ENCODE results near the gene CAMK1.

Gene CAMK1

GRCh38 chr3:9730657-9731205 is 39.0 kb downstream of the CAMK1 start:
- Histone ChIP-seq H3K27me3 (no peaks in the 10 kb centered on the region), H3K27ac (peak overlapping the region; percentile 88 to 98), H3K4me1 (peaks cover 11 to 27% (median 22%) of the 10 kb centered on the region in 4 donors), H3K9me3 (no peaks in the 10 kb centered on the region), H3K36me3 (peaks cover 8 to 23% (median 12%) of the 10 kb centered on the region in 3 donors), H3K4me3 (peak overlapping the region; percentile 91 to 100)
- no peak for TF ChIP-seq CTCF (IDR thresholded peaks at IDR 0.05)
- DNase-seq, result no peak
- intact Hi-C loops (cut with DNase I; ENCODE audit: low total_unique reads), result loop anchor here (5.0 kb wide), 1 partner anchor 202 kb away; the partner anchor contains the start of gene CRELD1

- Histone ChIP-seq H3K4me1 (peaks cover 11 to 25% (median 22%) of the 10 kb centered on the region in 4 donors), H3K4me3 (no peak overlapping the region), H3K9me3 (no peaks in the 10 kb centered on the region), H3K27ac (no peak overlapping the region), H3K36me3 (peaks cover 0 to 10% (median 2%) of the 10 kb centered on the region in 3 donors), H3K27me3 (no peaks in the 10 kb centered on the region)
- no peak for TF ChIP-seq CTCF (IDR thresholded peaks at IDR 0.05)
- no peak for DNase-seq
- intact Hi-C loops (cut with DNase I; ENCODE audit: low total_unique reads), result no loop called here
These were observed 40.3 kb downstream of the CAMK1 start for GRCh38 chr3:9729419-9729818.

- Histone ChIP-seq H3K4me1 (peaks cover 7 to 13% (median 10%) of the 10 kb centered on the region in 4 donors), H3K36me3 (peaks cover 0 to 5% (median 0%) of the 10 kb centered on the region in 3 donors), H3K27me3 (no peaks in the 10 kb centered on the region), H3K4me3 (no peak overlapping the region), H3K9me3 (no peaks in the 10 kb centered on the region), H3K27ac (no peak overlapping the region)
- no peak for DNase-seq
- no peak for TF ChIP-seq CTCF (IDR thresholded peaks at IDR 0.05)
- intact Hi-C loops (cut with DNase I; ENCODE audit: low total_unique reads), result no loop called here
These were observed 42.0 kb downstream of the CAMK1 start for GRCh38 chr3:9727743-9728142.

GRCh38 chr3:9727041-9727595 is 42.6 kb downstream of the CAMK1 start:
- Histone ChIP-seq H3K4me3 (no peak overlapping the region), H3K27me3 (no peaks in the 10 kb centered on the region), H3K4me1 (peaks cover 1 to 7% (median 4%) of the 10 kb centered on the region in 4 donors), H3K27ac (no peak overlapping the region), H3K36me3 (peaks cover 0 to 5% (median 0%) of the 10 kb centered on the region in 3 donors), H3K9me3 (no peaks in the 10 kb centered on the region)
- intact Hi-C loops (cut with DNase I; ENCODE audit: low total_unique reads), result no loop called here
- TF ChIP-seq CTCF (IDR thresholded peaks at IDR 0.05), result no peak
- no peak for DNase-seq

- peaks cover 0 to 7% (median 3%) of the 10 kb centered on the region in 4 donors for H3K4me1 ChIP-seq
- no peak overlapping the region for H3K4me3 ChIP-seq
- no peak for TF ChIP-seq CTCF (IDR thresholded peaks at IDR 0.05)
- H3K9me3 ChIP-seq, result no peaks in the 10 kb centered on the region
- intact Hi-C loops (cut with DNase I; ENCODE audit: low total_unique reads), result no loop called here
- H3K27me3 ChIP-seq, result no peaks in the 10 kb centered on the region
- H3K36me3 ChIP-seq, result no peaks in the 10 kb centered on the region
- H3K27ac ChIP-seq, result no peak overlapping the region
- DNase-seq, result no peak
These were observed 43.8 kb downstream of the CAMK1 start for GRCh38 chr3:9725775-9726515.

Measured in tibial artery (tissue), 4 donors.